HTR-8/SVneo (cell line): ENCODE results near the gene TRPC1.
"Not testable (repeated sequence)": the region's sequence is repeated elsewhere in the genome, so short reads cannot be mapped to it uniquely, and the experiment has no call there.

Experiments
- DNase-seq: peaks from one replicate; pipeline ENCODE4 v3.0.0; 2011; ENCODE audit warnings: low spot score, mixed read lengths; ENCODE audit not compliant: insufficient read length
- FAIRE-seq: peaks from 2 replicates; lab custom pipeline; 2011; peaks lifted over from hg19 to GRCh38; lab: Jason Lieb, UNC

The TRPC1 gene

GRCh38 chr3:142723968-142724681 is at the start of gene TRPC1:
TSS of gene TRPC1 (plus strand) at chr3:142724034. CDS start at chr3:142724560, 526 bp downstream.
- peak; percentile 90 for FAIRE-seq

GRCh38 chr3:142676151-142676550 is 47.7 kb upstream of the TRPC1 start:
- no peak for FAIRE-seq
- DNase-seq = no peak

More at GRCh38 chr3:142723968-142724681, at the start of gene TRPC1:
- DNase-seq = peak; percentile 96

GRCh38 chr3:142680710-142681109 is 43.1 kb upstream of the TRPC1 start:
- no peak for DNase-seq
- no peak for FAIRE-seq

- FAIRE-seq = no peak
- DNase-seq = no peak
Observed at GRCh38 chr3:142690613-142691012, 33.2 kb upstream of the TRPC1 start.

- FAIRE-seq (no peak), DNase-seq (no peak)
Observed at GRCh38 chr3:142691527-142691926, 32.3 kb upstream of the TRPC1 start.

- DNase-seq (no peak), FAIRE-seq (no peak)
Observed at GRCh38 chr3:142693136-142693853, 30.5 kb upstream of the TRPC1 start.

GRCh38 chr3:142694225-142694624 is 29.6 kb upstream of the TRPC1 start:
- FAIRE-seq = no peak
- DNase-seq = no peak

GRCh38 chr3:142705198-142705597 is 18.6 kb upstream of the TRPC1 start:
- DNase-seq (no peak), FAIRE-seq (no peak)

GRCh38 chr3:142706321-142707127 is 17.3 kb upstream of the TRPC1 start:
- FAIRE-seq (no peak), DNase-seq (no peak)

- FAIRE-seq (no peak), DNase-seq (no peak)
Observed at GRCh38 chr3:142709207-142709606, 14.6 kb upstream of the TRPC1 start.

GRCh38 chr3:142714882-142715281 is 9.0 kb upstream of the TRPC1 start:
- FAIRE-seq, DNase-seq: not testable (repeated sequence)

- no peak for DNase-seq
- FAIRE-seq = no peak
Observed at GRCh38 chr3:142716102-142716501, 7.7 kb upstream of the TRPC1 start.

- FAIRE-seq (no peak), DNase-seq (no peak)
Observed at GRCh38 chr3:142723665-142723967, 218 bp upstream of the TRPC1 start.

GRCh38 chr3:142724682-142725356 is 985 bp downstream of the TRPC1 start:
- DNase-seq = peak; percentile 47
- FAIRE-seq = no peak

GRCh38 chr3:142725357-142725739 is 1.5 kb downstream of the TRPC1 start:
- no peak for FAIRE-seq
- DNase-seq = no peak

- DNase-seq = no peak
- FAIRE-seq = no peak
Observed at GRCh38 chr3:142726017-142726416, 2.2 kb downstream of the TRPC1 start.

- FAIRE-seq = no peak
Observed at GRCh38 chr3:142732066-142732465, 8.2 kb downstream of the TRPC1 start.

GRCh38 chr3:142734834-142735233 is 11.0 kb downstream of the TRPC1 start:
- FAIRE-seq (no peak), DNase-seq (no peak)

More at GRCh38 chr3:142732066-142732465, 8.2 kb downstream of the TRPC1 start:
- no peak for DNase-seq

GRCh38 chr3:142735462-142735861 is 11.6 kb downstream of the TRPC1 start:
- no peak for DNase-seq
- FAIRE-seq = no peak

- FAIRE-seq (no peak), DNase-seq (no peak)
Observed at GRCh38 chr3:142738396-142738795, 14.6 kb downstream of the TRPC1 start.
